GM18870 (cell line): Measurements from ENCODE around the gene RAI1.

ENCODE experiments used
- ATAC-seq: cut with Tn5 transposase; IDR thresholded peaks from one replicate; pipeline ENCODE4 v1.9.1; 2021; ENCODE audit warnings: moderate library complexity; ENCODE audit not compliant: unreplicated experiment

Gene RAI1

GRCh38 chr17:17781591-17782496, 100.6 kb downstream of the RAI1 start:
- ATAC-seq = no peak

GRCh38 chr17:17782523-17783115, 101.4 kb downstream of the RAI1 start:
- no peak for ATAC-seq

DNA sequence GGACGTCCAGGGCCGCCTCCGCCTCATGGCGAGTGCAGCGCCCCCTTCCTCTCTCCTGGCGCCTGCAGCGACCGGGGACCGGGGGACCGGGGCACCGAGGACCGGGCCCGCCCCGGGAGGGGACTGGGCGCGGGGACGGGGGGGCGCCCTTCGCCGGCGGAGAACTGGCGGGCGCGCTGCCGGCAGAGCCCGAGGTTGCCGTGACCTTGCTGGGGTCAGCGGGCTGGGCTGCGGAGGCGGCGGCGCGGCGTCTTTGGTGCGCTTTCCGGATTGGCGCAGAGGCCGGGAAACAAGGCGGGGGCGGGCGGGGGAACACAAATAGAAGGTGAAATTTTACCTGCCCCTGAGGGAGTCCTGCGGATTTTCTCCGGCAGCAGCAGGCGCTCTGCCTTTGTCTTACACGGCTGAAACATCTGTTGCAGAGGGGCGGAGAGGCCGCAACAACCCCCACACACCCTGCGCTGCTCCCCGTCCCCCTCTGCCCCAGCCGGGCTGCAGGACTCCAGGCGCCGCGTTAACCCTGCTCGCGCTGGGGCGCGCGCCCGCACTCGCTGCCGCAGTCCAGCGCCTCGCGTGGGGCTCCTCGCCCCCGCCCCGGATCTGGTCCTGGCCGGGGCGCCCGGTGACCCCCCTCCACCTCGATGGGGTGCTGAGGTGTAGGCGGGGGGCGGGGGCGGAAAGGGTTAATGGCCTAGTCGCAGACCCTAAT, 102.0 kb downstream of the RAI1 start:
- ATAC-seq = no peak

DNA sequence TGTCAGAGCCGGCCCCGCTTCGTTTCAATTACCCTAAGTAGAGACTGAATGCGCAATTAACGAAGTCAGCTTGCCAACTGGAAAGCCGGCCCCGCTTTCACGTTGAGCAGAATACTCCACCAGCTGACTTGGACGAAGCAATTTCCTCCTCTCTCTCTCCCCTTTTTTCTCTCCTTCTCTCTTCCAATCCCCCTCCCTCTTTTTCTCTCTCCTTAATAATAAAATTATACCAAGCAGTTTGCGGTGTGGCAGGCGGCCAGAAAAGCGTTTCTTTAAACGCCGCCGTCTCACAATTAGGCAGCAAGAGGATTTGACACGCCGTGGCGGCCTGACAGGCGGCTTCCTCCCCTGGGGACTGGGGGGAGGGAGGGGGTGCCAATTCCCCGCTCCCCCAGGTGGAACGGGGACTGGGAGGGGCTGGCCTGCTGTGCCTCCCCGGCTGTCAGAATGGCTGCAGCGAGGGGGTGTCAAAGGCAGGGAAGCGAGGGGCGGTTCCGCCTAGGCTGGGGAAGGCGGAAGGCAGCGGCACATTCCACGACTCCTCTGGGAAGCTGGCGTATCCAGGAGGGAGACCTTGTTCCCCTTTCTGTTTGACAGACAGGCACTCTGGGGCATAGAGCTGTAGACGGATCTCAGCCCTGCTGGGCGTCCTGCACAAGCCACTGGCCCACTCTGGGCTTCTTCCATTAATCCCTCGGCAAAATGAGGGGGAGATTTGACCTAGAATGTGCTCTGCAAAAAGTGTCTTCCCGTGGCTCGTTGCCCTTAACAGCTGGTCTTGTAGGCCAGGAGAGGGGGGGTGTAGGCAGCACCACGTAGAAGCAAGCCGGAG, 102.8 kb downstream of the RAI1 start:
- no peak for ATAC-seq

DNA sequence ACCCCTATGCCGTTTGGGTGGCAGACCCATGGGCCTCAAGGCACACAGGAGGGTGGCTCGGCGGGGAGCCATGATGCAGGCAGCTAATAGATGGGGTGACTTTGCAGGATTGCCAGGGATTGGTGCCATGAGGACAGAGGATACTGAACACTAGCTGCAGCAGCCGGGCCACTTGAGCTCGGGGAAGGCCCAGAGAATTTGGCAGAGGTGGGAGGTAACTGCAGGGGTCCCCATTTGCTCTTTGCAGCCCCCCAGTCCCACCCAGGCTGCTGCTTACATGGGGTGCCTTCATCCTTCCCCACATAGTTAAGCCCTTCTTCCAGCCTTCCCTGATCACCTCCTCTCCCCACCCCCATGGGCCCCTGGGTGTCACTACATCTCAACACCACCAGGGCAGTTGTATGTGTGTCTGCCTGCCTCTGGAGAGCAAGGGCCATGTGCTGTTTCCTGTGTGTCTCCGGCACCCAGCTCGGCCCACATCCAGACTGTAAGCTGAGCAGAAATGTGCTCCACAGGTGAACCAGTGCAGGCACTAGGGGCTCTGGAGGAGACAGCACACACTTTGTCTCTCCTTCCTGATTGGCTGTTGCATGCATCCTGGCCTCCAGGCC, 103.5 kb downstream of the RAI1 start:
- ATAC-seq = no peak

- ATAC-seq = no peak
Observed at GRCh38 chr17:17785407-17785806, 104.1 kb downstream of the RAI1 start.

DNA sequence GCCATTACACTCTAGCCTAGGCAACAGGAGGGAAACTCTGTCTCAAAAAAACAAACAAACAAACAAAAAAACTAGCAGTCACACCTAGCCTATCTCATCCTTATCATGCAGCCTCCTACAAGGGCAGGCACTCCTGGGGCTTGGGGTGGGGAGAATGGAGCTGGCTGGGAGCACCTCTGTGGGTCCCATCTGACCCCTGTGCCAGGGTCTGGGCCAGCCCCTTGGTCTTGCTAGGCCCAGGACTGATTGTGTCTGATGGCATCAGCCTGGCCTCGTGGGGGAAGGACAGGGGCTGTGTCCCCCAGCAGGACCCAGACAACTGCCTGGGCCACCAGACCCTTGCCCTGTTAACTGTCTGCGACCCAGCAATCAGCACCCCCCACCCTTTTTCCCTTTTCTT, 105.7 kb downstream of the RAI1 start:
- ATAC-seq = no peak

- no peak for ATAC-seq
Observed at GRCh38 chr17:17787568-17787967, 106.3 kb downstream of the RAI1 start.

- ATAC-seq = no peak
Observed at GRCh38 chr17:17788967-17789366, 107.7 kb downstream of the RAI1 start.

DNA sequence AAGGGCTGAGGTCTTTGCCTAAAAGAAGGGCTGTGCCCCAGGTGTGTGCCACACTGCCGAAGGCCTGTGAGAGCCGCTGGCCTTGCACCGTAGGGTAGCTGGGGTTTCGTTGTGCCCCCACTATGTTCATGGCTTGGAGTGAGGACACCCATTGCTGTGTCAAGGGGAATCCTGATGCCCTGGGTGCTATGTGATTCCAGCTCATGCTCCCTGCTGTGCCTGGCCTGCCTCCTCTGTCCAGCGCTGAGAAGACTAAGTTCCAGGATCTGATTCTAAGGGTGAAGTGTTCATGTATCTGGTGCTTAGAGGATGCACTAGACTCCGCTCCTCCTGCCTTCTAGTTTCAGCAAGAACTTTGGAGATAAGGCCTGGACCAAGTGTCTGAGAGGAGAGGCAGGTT, 108.2 kb downstream of the RAI1 start:
- ATAC-seq = no peak

GRCh38 chr17:17789828-17790636, 108.8 kb downstream of the RAI1 start:
- ATAC-seq = no peak

GRCh38 chr17:17790637-17791464, 109.6 kb downstream of the RAI1 start:
- ATAC-seq = no peak

GRCh38 chr17:17792037-17792550, 110.8 kb downstream of the RAI1 start:
- ATAC-seq = no peak

DNA sequence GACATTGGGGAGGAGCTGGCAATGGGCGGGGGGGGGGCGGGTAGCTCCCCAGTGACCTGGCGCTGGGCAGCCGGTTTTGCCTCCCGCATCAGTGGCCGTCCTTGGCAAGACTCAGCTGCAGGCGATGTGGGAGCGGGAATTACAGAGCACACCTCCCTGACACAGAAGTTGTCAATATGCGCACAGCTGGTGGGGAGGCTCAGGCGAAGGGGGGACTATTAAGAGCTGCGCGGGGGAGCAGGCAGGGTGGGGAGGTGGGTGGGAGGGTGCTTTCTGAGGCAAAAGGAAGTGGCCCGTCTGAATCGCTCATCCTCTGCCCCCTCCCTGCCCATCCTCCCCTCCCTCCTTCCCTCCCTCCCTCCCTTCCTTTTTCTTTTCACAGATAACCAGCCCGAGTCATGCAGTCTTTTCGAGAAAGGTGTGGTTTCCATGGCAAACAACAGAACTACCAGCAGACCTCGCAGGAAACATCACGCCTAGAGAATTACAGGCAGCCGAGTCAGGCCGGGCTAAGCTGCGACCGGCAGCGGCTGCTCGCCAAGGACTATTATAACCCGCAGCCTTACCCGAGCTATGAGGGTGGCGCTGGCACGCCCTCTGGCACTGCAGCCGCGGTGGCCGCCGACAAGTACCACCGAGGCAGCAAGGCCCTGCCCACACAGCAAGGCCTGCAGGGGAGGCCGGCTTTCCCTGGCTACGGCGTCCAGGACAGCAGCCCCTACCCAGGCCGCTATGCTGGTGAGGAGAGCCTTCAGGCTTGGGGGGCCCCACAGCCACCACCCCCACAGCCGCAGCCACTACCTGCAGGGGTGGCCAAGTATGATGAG, 111.5 kb downstream of the RAI1 start:
- ATAC-seq = no peak

DNA sequence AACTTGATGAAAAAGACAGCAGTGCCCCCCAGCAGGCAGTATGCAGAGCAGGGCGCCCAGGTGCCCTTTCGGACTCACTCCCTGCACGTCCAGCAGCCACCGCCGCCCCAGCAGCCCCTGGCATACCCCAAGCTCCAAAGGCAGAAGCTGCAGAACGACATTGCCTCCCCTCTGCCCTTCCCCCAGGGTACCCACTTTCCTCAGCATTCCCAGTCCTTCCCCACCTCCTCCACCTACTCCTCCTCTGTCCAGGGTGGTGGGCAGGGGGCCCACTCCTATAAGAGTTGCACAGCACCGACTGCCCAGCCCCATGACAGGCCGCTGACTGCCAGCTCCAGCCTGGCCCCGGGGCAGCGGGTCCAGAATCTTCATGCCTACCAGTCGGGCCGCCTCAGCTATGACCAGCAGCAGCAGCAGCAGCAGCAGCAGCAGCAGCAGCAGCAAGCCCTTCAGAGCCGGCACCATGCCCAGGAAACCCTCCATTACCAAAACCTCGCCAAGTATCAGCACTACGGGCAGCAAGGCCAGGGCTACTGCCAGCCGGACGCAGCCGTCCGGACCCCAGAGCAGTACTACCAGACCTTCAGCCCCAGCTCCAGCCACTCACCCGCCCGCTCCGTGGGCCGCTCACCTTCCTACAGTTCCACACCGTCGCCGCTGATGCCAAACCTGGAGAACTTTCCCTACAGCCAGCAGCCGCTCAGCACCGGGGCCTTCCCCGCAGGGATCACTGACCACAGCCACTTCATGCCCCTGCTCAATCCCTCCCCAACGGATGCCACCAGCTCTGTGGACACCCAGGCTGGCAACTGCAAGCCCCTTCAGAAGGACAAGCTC, 112.3 kb downstream of the RAI1 start:
- ATAC-seq = no peak

- ATAC-seq = no peak
Observed at GRCh38 chr17:17794382-17794781, 113.1 kb downstream of the RAI1 start.

DNA sequence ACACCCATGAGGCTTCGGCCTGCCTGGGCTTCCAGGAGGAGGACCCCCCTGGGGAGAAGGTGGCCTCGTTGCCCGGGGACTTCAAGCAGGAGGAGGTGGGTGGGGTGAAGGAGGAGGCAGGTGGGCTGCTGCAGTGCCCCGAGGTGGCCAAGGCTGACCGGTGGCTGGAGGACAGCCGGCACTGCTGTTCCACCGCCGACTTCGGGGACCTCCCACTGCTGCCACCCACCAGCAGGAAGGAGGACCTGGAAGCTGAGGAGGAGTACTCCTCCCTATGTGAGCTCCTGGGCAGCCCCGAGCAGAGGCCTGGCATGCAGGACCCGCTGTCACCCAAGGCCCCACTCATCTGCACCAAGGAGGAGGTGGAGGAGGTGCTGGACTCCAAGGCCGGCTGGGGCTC, 114.0 kb downstream of the RAI1 start:
- ATAC-seq = no peak
